ENCODE results near the gene RGL1. TPM values are rescaled to one million over a fixed set of nuclear protein-coding genes. Genes with fewer than 3 reads are reported as not detected.

RGL1 gene
- total and polyA plus RNA-seq, 7 donors: 0.93 to 6.8 (median 3.9) TPM

GRCh38 chr1:183806675-183807074, 1.8 kb downstream of the RGL1 start:
- WGBS, 3 donors: 50 to 66% (median 65%) methylated on average over 1 of the region's 1 CpG
- H3K27ac ChIP-seq: peak overlapping the region; percentile 7

GRCh38 chr1:183807549-183808168, 2.7 kb downstream of the RGL1 start:
- ATAC-seq: no peak
- H3K27ac ChIP-seq: no peak overlapping the region

More at GRCh38 chr1:183806675-183807074, 1.8 kb downstream of the RGL1 start:
- no peaks in the 10 kb centered on the region for H3K4me1 ChIP-seq
- ATAC-seq (no peak), DNase-seq (no peak)
- intact Hi-C loops (cut with DNase I): loop anchor here in 1 of 2 donors (5.0 to 10.0 kb wide), 2 partner anchors 72 to 91 kb away; no protein-coding TSS in a partner anchor
- TF ChIP-seq CTCF (IDR thresholded peaks at IDR 0.05): no peak
- H3K9me3 ChIP-seq: peaks cover 10% of the 10 kb centered on the region
- H3K4me3 ChIP-seq: peak overlapping the region; percentile 71
- H3K27me3 ChIP-seq (ENCODE audit: insufficient read depth in 3 of 3, low read length in 2 of 3): no peaks in the 10 kb centered on the region
- no peaks in the 10 kb centered on the region for H3K36me3 ChIP-seq (ENCODE audit: insufficient read depth in 1 of 2, low read depth in 1 of 2)

GRCh38 chr1:183808296-183809027, 3.5 kb downstream of the RGL1 start:
- DNase-seq (no peak), ATAC-seq (no peak)
- H3K4me3 ChIP-seq: peak overlapping the region; percentile 71
- no peaks in the 10 kb centered on the region for H3K9me3 ChIP-seq
- intact Hi-C loops (cut with DNase I): loop anchor here in 1 of 2 donors (5.0 to 10.0 kb wide), 2 partner anchors 74 to 89 kb away; no protein-coding TSS in a partner anchor
- no peaks in the 10 kb centered on the region for H3K27me3 ChIP-seq (ENCODE audit: insufficient read depth in 3 of 3, low read length in 2 of 3)
- TF ChIP-seq CTCF (IDR thresholded peaks at IDR 0.05): no peak
- H3K4me1 ChIP-seq: no peaks in the 10 kb centered on the region
- no peaks in the 10 kb centered on the region for H3K36me3 ChIP-seq (ENCODE audit: insufficient read depth in 1 of 2, low read depth in 1 of 2)
- no peak overlapping the region for H3K27ac ChIP-seq
- whole genome bisulfite sequencing, 3 donors: 75 to 88% (median 86%) methylated on average over 2 of the region's 2 CpGs

More at GRCh38 chr1:183807549-183808168, 2.7 kb downstream of the RGL1 start:
- Histone ChIP-seq H3K4me3 (peak overlapping the region; percentile 71), H3K4me1 (no peaks in the 10 kb centered on the region), H3K36me3 (ENCODE audit: insufficient read depth in 1 of 2, low read depth in 1 of 2) (no peaks in the 10 kb centered on the region), H3K27me3 (ENCODE audit: insufficient read depth in 3 of 3, low read length in 2 of 3) (no peaks in the 10 kb centered on the region), H3K9me3 (no peaks in the 10 kb centered on the region)
- DNase-seq: no peak
- 69 to 81% (median 78%) methylated on average over 2 of the region's 2 CpGs for WGBS, 3 donors
- intact Hi-C loops (cut with DNase I): loop anchor here in 1 of 2 donors (5.0 to 10.0 kb wide), 2 partner anchors 73 to 90 kb away; no protein-coding TSS in a partner anchor
- TF ChIP-seq CTCF (IDR thresholded peaks at IDR 0.05): no peak

- Histone ChIP-seq H3K27me3 (ENCODE audit: insufficient read depth in 3 of 3, low read length in 2 of 3) (no peaks in the 10 kb centered on the region), H3K36me3 (ENCODE audit: insufficient read depth in 1 of 2, low read depth in 1 of 2) (no peaks in the 10 kb centered on the region), H3K4me1 (peaks cover 4% of the 10 kb centered on the region), H3K27ac (no peak overlapping the region), H3K4me3 (peak overlapping the region; percentile 8), H3K9me3 (no peaks in the 10 kb centered on the region)
- intact Hi-C loops (cut with DNase I): no loop called here
- no peak for DNase-seq
- ATAC-seq: no peak
- no peak for TF ChIP-seq CTCF (IDR thresholded peaks at IDR 0.05)
- 61 to 85% (median 74%) methylated on average over 2 of the region's 2 CpGs for WGBS, 3 donors
Observed at GRCh38 chr1:183810121-183810520, 5.2 kb downstream of the RGL1 start.
